HG02870 (cell line): ENCODE data around the gene SFXN1.
"Not testable (repeated sequence)": the region's sequence is repeated elsewhere in the genome, so short reads cannot be mapped to it uniquely, and the experiment has no call there.

ENCODE experiments used
- ATAC-seq: cut with Tn5 transposase; IDR thresholded peaks from one replicate; pipeline ENCODE4 v1.9.1; 2021; ENCODE audit warnings: mild to moderate bottlenecking, moderate library complexity; ENCODE audit not compliant: unreplicated experiment

Gene SFXN1

GRCh38 chr5:175493260-175493659, 14.9 kb downstream of the SFXN1 start:
- no peak for ATAC-seq

- ATAC-seq, result no peak
Measured at GRCh38 chr5:175493726-175494125, 15.4 kb downstream of the SFXN1 start.

- no peak for ATAC-seq
Measured at GRCh38 chr5:175494264-175495183, 16.2 kb downstream of the SFXN1 start.

GRCh38 chr5:175501759-175502158, 23.4 kb downstream of the SFXN1 start:
- ATAC-seq, result no peak

- ATAC-seq, result not testable (repeated sequence)
Measured at GRCh38 chr5:175507671-175508070, 29.3 kb downstream of the SFXN1 start.

GRCh38 chr5:175508896-175509295, 30.5 kb downstream of the SFXN1 start:
- ATAC-seq, result no peak

GRCh38 chr5:175513297-175513696, 34.9 kb downstream of the SFXN1 start:
- no peak for ATAC-seq

- ATAC-seq, result no peak
Measured at GRCh38 chr5:175513726-175514125, 35.4 kb downstream of the SFXN1 start.

GRCh38 chr5:175516933-175517823, 38.8 kb downstream of the SFXN1 start:
- no peak for ATAC-seq

- peak; percentile 67 for ATAC-seq
Measured at GRCh38 chr5:175517824-175518450, 39.6 kb downstream of the SFXN1 start.

- ATAC-seq, result no peak
Measured at GRCh38 chr5:175519006-175519405, 40.6 kb downstream of the SFXN1 start.

GRCh38 chr5:175520321-175520720, 42.0 kb downstream of the SFXN1 start:
- no peak for ATAC-seq

GRCh38 chr5:175520873-175521272, 42.5 kb downstream of the SFXN1 start:
- no peak for ATAC-seq

GRCh38 chr5:175521313-175521833, 43.0 kb downstream of the SFXN1 start:
- no peak for ATAC-seq

- ATAC-seq, result no peak
Measured at GRCh38 chr5:175523292-175523691, 44.9 kb downstream of the SFXN1 start.

- no peak for ATAC-seq
Measured at GRCh38 chr5:175524211-175524610, 45.9 kb downstream of the SFXN1 start.

GRCh38 chr5:175526691-175527090, 48.3 kb downstream of the SFXN1 start:
- ATAC-seq, result no peak

- no peak for ATAC-seq
Measured at GRCh38 chr5:175531361-175531760, 53.0 kb downstream of the SFXN1 start.

GRCh38 chr5:175534070-175534932, 55.9 kb downstream of the SFXN1 start:
- peak; percentile 81 for ATAC-seq

GRCh38 chr5:175535331-175535730, 57.0 kb downstream of the SFXN1 start:
- ATAC-seq, result not testable (repeated sequence)
